Measurements from ENCODE around the gene ACP1. TPM values are rescaled to one million over a fixed set of nuclear protein-coding genes. Genes with fewer than 3 reads are reported as not detected.

ACP1 gene
- 63.3 and 109 TPM in 2 replicates for total RNA-seq (ENCODE audit: low replicate concordance)

DNA sequence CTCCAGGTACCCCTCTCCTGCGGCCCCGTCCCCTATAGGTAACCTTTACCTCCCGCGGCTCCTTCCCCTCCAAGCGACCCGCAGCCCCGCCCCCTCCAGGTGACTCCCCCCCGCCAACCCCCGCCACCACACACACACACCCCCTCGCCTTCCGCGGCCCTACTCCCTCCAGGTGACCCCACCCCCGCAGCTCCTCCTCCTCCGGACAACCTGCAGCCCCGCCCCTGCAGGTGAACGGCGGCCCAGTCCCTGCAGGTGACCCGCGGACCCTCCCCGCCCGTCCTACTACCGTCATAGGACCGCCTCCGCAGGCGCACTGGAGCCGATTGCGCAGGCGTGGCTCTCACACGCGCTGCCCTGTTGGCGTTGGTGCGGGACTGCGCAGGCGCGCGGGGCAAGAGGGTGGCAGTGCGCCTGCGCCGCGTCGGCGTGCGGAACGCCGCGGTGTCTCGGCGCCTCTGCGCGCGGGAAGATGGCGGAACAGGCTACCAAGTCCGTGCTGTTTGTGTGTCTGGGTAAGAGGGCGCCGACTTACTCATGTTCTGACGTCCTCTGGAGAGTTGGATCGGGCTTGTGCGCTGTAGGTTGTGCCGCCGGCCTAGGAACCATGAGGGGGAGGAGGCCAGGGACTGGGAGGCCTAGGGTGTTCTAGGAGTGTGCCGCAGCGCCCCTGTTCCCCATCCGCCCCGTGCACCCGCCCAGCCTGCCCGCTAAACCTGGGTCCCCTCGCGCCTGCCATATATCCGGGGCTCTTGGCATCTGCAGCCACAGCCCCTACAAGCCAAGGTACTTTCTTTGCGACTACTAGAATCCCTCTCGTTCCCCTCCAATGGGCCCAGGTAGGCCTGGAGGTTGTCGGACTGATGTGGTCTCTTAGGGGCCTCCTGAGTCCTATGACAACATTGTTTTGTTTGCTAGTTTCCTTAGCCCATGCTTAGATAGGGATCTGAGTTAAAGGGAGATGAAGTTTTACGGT, at the start of gene ACP1:
Gene ACP1 (plus strand): TSS at position 455 of the 976 bp plus-strand sequence. CDS start 18 bp downstream, at position 473.

DNA sequence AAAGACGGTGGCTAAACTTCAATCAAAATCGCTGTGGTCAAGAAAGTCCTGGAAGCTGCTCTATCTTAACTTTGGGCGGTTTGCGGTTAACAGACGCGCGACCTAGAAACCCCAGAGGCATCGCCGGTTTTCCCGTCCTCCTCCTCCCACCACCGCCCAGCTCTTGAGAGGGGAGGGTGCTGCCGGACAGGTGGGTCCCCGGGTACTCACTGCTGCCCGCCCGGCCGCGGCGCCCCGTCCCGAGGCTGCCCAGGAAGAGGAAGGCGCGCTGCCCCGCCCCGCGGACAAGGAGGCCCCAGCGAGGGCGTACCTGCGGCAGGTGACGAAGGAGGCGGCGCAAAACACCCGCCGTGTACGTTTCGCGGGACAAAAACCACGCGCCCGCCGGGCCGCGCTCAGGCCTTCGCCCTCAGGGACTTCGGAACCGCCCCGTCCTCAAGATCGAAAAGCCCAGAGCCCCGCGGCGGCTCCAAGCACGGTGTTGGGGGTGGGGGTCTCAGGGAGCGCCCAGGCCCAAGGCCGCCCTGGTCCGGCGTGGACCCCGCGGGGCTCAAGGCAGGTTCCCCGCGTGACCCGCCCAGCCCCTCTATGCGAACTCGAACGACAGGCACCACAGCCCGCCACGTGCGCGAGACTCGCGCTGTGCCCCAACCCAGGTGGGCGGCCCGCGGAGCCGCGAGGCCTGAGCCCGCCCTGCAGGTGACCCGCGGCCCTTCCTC, 814 bp upstream of the ACP1 start, which contains the start of gene SH3YL1:
Gene SH3YL1 (minus strand): TSS at position 259 of the 719 bp plus-strand sequence. CDS start 48 bp downstream, at position 211.

DNA sequence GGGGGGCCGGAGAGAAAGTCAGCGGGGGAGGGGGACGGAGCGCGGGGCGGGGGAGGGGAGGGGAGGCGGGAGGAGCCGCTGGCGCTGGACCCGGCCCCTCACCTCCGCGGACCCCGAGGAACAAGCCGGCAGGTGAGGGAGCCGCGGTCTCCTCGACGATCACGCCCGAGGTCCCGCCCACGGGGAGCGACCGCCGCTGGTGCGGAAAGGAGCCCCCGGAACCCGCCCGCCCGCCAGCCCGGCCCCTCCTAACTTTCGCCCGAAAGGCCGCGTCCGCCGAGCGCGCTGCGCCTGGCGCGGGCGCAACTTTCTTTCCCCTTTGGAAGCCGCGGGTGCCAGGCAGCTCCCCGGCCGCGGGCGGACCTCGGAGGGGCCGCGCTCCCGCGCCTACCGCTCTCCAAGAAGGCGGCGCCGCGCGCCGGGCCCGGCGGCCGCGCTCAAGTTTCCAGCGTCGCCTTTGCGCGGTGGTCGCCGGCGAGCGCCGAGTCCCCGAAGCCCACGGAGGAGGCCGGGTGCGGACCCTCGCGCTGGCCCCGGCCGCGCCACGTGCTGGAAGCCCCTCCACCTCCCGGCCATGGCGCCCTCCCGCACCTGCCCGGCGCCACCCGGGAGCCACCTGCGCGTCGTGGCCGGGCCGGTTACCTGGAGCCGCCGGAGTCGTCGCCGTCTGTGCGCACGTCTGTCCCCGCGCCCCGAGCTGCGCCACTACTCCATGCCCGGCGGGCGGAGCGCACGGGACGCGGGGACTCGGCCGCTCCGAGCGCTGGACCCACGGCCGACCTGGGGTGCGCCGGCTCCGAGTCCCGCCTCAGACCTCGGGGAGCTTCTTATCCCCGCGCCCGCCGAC, 23.4 kb downstream of the ACP1 start, which contains the start of gene ALKAL2:
Gene ALKAL2 (minus strand): TSS at position 181 of the 847 bp plus-strand sequence. CDS start 256 bp downstream, outside the sequence.

Other genes with a start within 250 kb of the ACP1 start
- gene FAM110C, start 218.4 kb upstream of the ACP1 start, total RNA-seq (ENCODE audit: low replicate concordance) = under 0.01 TPM in 1 of 2 replicates, not detected in the other
- 22.8 and 33.5 TPM in 2 replicates for gene SH3YL1, start 915 bp upstream of the ACP1 start, total RNA-seq (ENCODE audit: low replicate concordance)
- gene ALKAL2, start 23.1 kb downstream of the ACP1 start, total RNA-seq (ENCODE audit: low replicate concordance) = not detected in 2 replicates